Measurements from ENCODE around the gene C9orf43. TPM values are rescaled to one million over a fixed set of nuclear protein-coding genes. Genes with fewer than 3 reads are reported as not detected.

The C9orf43 gene
- total RNA-seq, 6 experiments from 2014 or later: 0.27 to 0.73 (median 0.38) TPM

GRCh38 chr9:113474360-113475028, 63.9 kb downstream of the C9orf43 start:
- no peaks in the 10 kb centered on the region for H3K36me3 Mint-ChIP-seq (ENCODE audit: low read depth)
- no peak overlapping the region for H3K4me3 Mint-ChIP-seq
- no peaks in the 10 kb centered on the region for H3K9me3 Mint-ChIP-seq
- no peak for DNase-seq
- H3K27ac Mint-ChIP-seq: no peak overlapping the region
- TF ChIP-seq CTCF (IDR thresholded peaks at IDR 0.05): no peak
- H3K27me3 Mint-ChIP-seq (ENCODE audit: insufficient read depth): peaks cover 18% of the 10 kb centered on the region
- peaks cover 10% of the 10 kb centered on the region for H3K4me1 Mint-ChIP-seq (ENCODE audit: low read depth)

DNA sequence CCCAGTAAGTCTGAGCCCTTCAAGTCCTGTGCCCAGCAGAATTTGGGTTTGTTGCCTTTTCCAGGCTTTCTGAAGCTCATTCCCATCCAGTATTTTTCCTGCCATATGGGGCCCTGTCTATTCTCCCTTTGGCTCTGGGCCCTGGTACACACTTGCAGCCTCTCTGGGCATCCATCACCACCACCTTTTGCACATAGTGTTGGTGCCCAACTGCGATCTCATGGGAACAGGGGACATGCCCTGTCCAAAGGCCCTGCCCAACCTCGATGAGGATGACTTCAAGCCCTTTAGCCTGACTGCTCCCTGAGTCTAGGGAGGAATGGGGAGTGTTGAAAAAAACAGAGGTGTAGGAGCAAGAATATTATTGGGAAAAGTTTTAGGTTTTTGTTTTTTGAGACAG, 64.5 kb downstream of the C9orf43 start:
- no peak for DNase-seq

DNA sequence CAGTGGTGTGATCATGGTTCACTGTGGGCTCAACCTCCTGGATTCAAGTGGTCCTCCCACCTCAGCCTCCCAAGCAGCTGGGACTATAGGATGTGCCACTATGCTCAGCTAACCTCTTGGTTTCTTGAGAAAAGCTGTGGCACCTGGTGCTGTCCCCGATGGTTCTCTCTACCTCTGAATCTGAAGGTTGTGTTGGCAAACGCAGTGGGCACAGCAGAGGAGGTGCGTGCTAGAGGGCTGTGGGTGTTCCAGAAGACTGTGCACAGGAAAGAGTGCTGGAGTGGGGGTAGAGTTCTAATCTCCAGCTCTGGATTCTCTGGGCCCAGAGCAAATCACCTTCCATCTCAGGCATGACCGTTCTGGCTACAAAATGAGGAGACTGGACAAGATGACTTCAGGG, 65.4 kb downstream of the C9orf43 start:
- DNase-seq: no peak
- Mint-ChIP-seq H3K27ac (no peak overlapping the region), H3K4me1 (ENCODE audit: low read depth) (peaks cover 9% of the 10 kb centered on the region), H3K27me3 (ENCODE audit: insufficient read depth) (peaks cover 16% of the 10 kb centered on the region), H3K36me3 (ENCODE audit: low read depth) (no peaks in the 10 kb centered on the region), H3K9me3 (no peaks in the 10 kb centered on the region), H3K4me3 (no peak overlapping the region)
- no peak for TF ChIP-seq CTCF (IDR thresholded peaks at IDR 0.05)

More for the DNA sequence above, 64.5 kb downstream of the C9orf43 start:
- no peak for TF ChIP-seq CTCF (IDR thresholded peaks at IDR 0.05)
- no peaks in the 10 kb centered on the region for H3K36me3 Mint-ChIP-seq (ENCODE audit: low read depth)
- no peaks in the 10 kb centered on the region for H3K9me3 Mint-ChIP-seq
- H3K4me3 Mint-ChIP-seq: no peak overlapping the region
- H3K27ac Mint-ChIP-seq: no peak overlapping the region
- H3K4me1 Mint-ChIP-seq (ENCODE audit: low read depth): peaks cover 10% of the 10 kb centered on the region
- H3K27me3 Mint-ChIP-seq (ENCODE audit: insufficient read depth): peaks cover 18% of the 10 kb centered on the region

- H3K27ac Mint-ChIP-seq: no peak overlapping the region
Observed at GRCh38 chr9:113476511-113476916, 66.0 kb downstream of the C9orf43 start.

DNA sequence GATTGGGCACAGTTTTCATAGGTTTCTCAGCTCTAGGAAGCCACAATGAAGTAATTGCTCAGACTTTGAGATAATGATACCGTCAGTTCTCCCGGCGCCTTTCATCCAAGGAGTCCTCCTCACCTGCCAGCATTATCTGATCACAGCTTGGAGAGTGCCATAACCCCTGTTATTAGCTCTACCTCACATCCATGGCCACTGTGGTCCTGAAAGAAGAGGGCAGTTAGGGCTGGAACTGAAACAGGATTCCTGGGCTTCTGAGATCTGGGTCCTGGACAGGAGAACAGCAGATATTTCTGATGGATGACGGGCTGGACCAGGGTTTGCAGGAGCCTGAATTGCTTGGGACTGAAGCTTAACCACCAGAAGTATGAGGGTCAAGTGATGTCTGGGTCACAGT, 66.5 kb downstream of the C9orf43 start:
- no peaks in the 10 kb centered on the region for H3K36me3 Mint-ChIP-seq (ENCODE audit: low read depth)
- peaks cover 16% of the 10 kb centered on the region for H3K27me3 Mint-ChIP-seq (ENCODE audit: insufficient read depth)
- no peak overlapping the region for H3K4me3 Mint-ChIP-seq
- no peak for DNase-seq
- H3K9me3 Mint-ChIP-seq: no peaks in the 10 kb centered on the region
- H3K4me1 Mint-ChIP-seq (ENCODE audit: low read depth): no peaks in the 10 kb centered on the region
- H3K27ac Mint-ChIP-seq: no peak overlapping the region
- TF ChIP-seq CTCF (IDR thresholded peaks at IDR 0.05): no peak

More at GRCh38 chr9:113476511-113476916, 66.0 kb downstream of the C9orf43 start:
- Mint-ChIP-seq H3K4me1 (ENCODE audit: low read depth) (peaks cover 4% of the 10 kb centered on the region; the same call in 1 of the 2 replicates), H3K9me3 (no peaks in the 10 kb centered on the region), H3K4me3 (no peak overlapping the region), H3K27me3 (ENCODE audit: insufficient read depth) (peaks cover 16% of the 10 kb centered on the region), H3K36me3 (ENCODE audit: low read depth) (no peaks in the 10 kb centered on the region)
- no peak for TF ChIP-seq CTCF (IDR thresholded peaks at IDR 0.05)
- no peak for DNase-seq
